Measurements from ENCODE around the gene PLEKHN1.

- TF ChIP-seq CTCF (conservative IDR thresholded peaks at IDR 0.05) (no peak), ZFX (IDR thresholded peaks at IDR 0.05) (no peak)
Measured at GRCh38 chr1:997993-998744, 31.9 kb downstream of the PLEKHN1 start.

Measured in C4-2B (cell line).